ENCODE measurements around the gene GRIN1. TPM values are rescaled to one million over a fixed set of nuclear protein-coding genes. Genes with fewer than 3 reads are reported as not detected.
A peak's percentile ranks its signal among the peaks of the same experiment; 100 is the strongest.

GRIN1 gene
- total and polyA plus RNA-seq, 2 of the 13 experiments (the other 11 are each of a cell fraction or from before 2014, with no cell fraction given) = 0.13 TPM; not detected in 1

DNA sequence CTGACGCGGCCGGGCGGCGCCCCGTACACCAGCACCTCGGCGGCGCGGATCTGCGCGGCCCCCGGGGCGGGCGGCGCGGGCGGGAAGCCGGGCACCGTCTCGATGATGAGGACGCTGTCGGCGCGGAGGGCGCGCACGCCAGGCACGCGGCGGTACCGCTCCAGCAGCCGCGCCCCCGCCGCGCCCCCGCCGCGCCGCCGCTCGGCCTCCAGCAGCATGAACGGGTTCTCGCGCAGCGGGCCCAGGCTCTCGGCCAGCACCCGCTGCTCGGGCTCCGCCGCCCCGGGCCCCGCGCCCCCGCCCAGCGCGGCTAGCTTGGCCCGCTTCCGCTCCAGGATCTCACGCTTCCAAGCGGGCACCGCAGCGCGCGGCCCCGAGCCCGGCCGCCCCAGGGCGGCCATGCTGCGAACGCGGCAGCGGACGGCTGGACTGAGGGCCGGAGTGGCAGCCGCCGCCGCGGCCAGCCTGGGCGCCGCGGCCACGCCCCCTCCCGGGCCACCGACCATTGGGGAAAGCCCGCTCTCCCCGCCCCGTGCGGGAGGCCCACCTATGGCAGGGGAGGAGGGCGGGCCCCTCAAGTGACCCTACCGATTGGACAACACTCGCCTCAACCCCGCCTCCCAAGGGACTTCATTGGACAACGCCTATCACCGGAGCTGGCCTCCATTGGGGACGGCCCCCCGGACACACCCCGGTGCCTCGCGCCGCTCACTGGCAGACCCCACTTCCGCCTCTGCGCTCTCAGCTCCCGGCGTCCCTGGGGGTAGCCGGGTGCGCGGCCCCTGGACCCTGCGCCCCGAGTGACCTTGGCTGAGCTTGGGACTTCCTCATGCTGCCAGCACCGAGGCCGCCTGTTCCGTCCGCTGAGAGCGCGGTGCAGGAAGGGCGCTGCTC lies 61.6 kb downstream of the GRIN1 start, which contains the start of gene TPRN (continued):
- TF ChIP-seq HNF1A (IDR thresholded peaks at IDR 0.05; ENCODE audit: low read depth) (no peak), HNF1A (CRISPR knock-in tag; IDR thresholded peaks at IDR 0.05; ENCODE audit: borderline replicate concordance) (peak; percentile 61), SMAD3 (CRISPR knock-in tag; IDR thresholded peaks at IDR 0.05) (peak; percentile 79; the same call in 1 of the 2 replicates), ZNF713 (CRISPR knock-in tag; IDR thresholded peaks at IDR 0.05) (no peak), SOX6 (IDR thresholded peaks at IDR 0.05) (no peak), SOX6 (CRISPR knock-in tag; IDR thresholded peaks at IDR 0.05) (peak; percentile 70; the same call in 1 of the 2 replicates), ZNF264 (CRISPR knock-in tag; IDR thresholded peaks at IDR 0.05) (peak; percentile 87), KDM3A (CRISPR knock-in tag; IDR thresholded peaks at IDR 0.05; ENCODE audit: low read depth) (peak; percentile 78; the same call in 1 of the 2 replicates), ZNF138 (CRISPR knock-in tag; IDR thresholded peaks at IDR 0.05; ENCODE audit: low read depth) (no peak), ZNF224 (CRISPR knock-in tag; IDR thresholded peaks at IDR 0.05) (0 out of 2 replicates have a peak, but pooled peaks have one; percentile 25), ZFP82 (CRISPR knock-in tag; IDR thresholded peaks at IDR 0.05; ENCODE audit: borderline replicate concordance) (0 out of 2 replicates have a peak, but pooled peaks have one; percentile 84), CSRNP1 (CRISPR knock-in tag; IDR thresholded peaks at IDR 0.05) (peak; percentile 87), IRX3 (CRISPR knock-in tag; IDR thresholded peaks at IDR 0.05; ENCODE audit: borderline replicate concordance, low read depth) (peak; percentile 84; the same call in 1 of the 2 replicates), PHF21A (CRISPR knock-in tag; IDR thresholded peaks at IDR 0.05) (peak; percentile 89), ZNF83 (CRISPR knock-in tag; IDR thresholded peaks at IDR 0.05; ENCODE audit: borderline replicate concordance) (no peak), MAZ (IDR thresholded peaks at IDR 0.05; ENCODE audit: borderline replicate concordance, low read depth, low read length) (no peak; the same call in none of the 2 replicates), MAZ (CRISPR knock-in tag; IDR thresholded peaks at IDR 0.05; ENCODE audit: low read depth) (peak; percentile 86), ZNF232 (CRISPR knock-in tag; IDR thresholded peaks at IDR 0.05; ENCODE audit: borderline replicate concordance) (no peak), ZNF10 (CRISPR knock-in tag; IDR thresholded peaks at IDR 0.05; ENCODE audit: borderline replicate concordance, low read depth) (no peak)
- TF ChIP-seq, protein P1, sequence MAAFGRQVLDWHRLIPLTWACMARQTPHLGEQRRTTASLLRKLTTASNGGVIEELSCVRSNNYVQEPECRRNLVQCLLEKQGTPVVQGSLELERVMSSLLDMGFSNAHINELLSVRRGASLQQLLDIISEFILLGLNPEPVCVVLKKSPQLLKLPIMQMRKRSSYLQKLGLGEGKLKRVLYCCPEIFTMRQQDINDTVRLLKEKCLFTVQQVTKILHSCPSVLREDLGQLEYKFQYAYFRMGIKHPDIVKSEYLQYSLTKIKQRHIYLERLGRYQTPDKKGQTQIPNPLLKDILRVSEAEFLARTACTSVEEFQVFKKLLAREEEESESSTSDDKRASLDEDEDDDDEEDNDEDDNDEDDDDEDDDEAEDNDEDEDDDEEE (CRISPR knock-in tag; IDR thresholded peaks at IDR 0.05) = peak; percentile 27; the same call in 1 of the 2 replicates
- TF ChIP-seq, protein P2, sequence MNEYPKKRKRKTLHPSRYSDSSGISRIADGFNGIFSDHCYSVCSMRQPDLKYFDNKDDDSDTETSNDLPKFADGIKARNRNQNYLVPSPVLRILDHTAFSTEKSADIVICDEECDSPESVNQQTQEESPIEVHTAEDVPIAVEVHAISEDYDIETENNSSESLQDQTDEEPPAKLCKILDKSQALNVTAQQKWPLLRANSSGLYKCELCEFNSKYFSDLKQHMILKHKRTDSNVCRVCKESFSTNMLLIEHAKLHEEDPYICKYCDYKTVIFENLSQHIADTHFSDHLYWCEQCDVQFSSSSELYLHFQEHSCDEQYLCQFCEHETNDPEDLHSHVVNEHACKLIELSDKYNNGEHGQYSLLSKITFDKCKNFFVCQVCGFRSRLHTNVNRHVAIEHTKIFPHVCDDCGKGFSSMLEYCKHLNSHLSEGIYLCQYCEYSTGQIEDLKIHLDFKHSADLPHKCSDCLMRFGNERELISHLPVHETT (CRISPR knock-in tag; conservative IDR thresholded peaks at IDR 0.05) = peak; percentile 94

Data from HepG2 (cell line).